ENCODE results near the gene DTD1.

DTD1 gene

GRCh38 chr20:18774207-18774606, 186.4 kb downstream of the DTD1 start:
- Histone ChIP-seq H3K4me1 (ENCODE audit: control insufficient read depth, insufficient read depth, low read length) (no peaks in the 10 kb centered on the region), H3K9me3 (ENCODE audit: control insufficient read depth, insufficient read depth, low read depth, low read length) (no peaks in the 10 kb centered on the region), H3K27ac (ENCODE audit: extremely low read depth, low read depth, low read length) (no peak overlapping the region), H3K4me3 (ENCODE audit: low read depth, low read length) (no peak overlapping the region), H3K36me3 (ENCODE audit: control insufficient read depth in 2 of 2, insufficient read depth in 1 of 2, low read length in 2 of 2) (no peaks in the 10 kb centered on the region)
- ChIA-PET POLR2A (no interaction called here), CTCF (no interaction called here)
- peak; percentile 56; the same call in 1 of the 2 replicates for TF ChIP-seq BCL6B (tag by site-specific recombination; IDR thresholded peaks at IDR 0.05)
- no peak for TF ChIP-seq ZNF664 (tag by site-specific recombination; IDR thresholded peaks at IDR 0.05)
- TF ChIP-seq ATF2 (tag by site-specific recombination; IDR thresholded peaks at IDR 0.05; ENCODE audit: low read depth) = 0 out of 2 replicates have a peak, but pooled peaks have one; percentile 17

GRCh38 chr20:18775633-18776032, 187.8 kb downstream of the DTD1 start:
- Histone ChIP-seq H3K4me3 (ENCODE audit: low read depth, low read length) (no peak overlapping the region), H3K36me3 (ENCODE audit: control insufficient read depth in 2 of 2, insufficient read depth in 1 of 2, low read length in 2 of 2) (no peaks in the 10 kb centered on the region), H3K9me3 (ENCODE audit: control insufficient read depth, insufficient read depth, low read depth, low read length) (no peaks in the 10 kb centered on the region), H3K4me1 (ENCODE audit: control insufficient read depth, insufficient read depth, low read length) (no peaks in the 10 kb centered on the region), H3K27ac (ENCODE audit: extremely low read depth, low read depth, low read length) (no peak overlapping the region)
- TF ChIP-seq ZSCAN16 (tag by site-specific recombination; IDR thresholded peaks at IDR 0.05) (no peak), ZNF558 (tag by site-specific recombination; IDR thresholded peaks at IDR 0.05) (no peak), ZXDB (tag by site-specific recombination; IDR thresholded peaks at IDR 0.05) (no peak), TRIM28 (IDR thresholded peaks at IDR 0.05; ENCODE audit: borderline replicate concordance, low read length) (no peak), YY2 (tag by site-specific recombination; IDR thresholded peaks at IDR 0.05) (no peak), MYNN (tag by site-specific recombination; IDR thresholded peaks at IDR 0.05; ENCODE audit: borderline replicate concordance) (no peak), ZNF19 (tag by site-specific recombination; IDR thresholded peaks at IDR 0.05; ENCODE audit: low read depth) (no peak), ZNF114 (tag by site-specific recombination; IDR thresholded peaks at IDR 0.05) (no peak), ZNF561 (tag by site-specific recombination; IDR thresholded peaks at IDR 0.05; ENCODE audit: borderline replicate concordance) (no peak), OVOL3 (tag by site-specific recombination; IDR thresholded peaks at IDR 0.05) (no peak), ZNF510 (tag by site-specific recombination; IDR thresholded peaks at IDR 0.05; ENCODE audit: insufficient replicate concordance) (no peak), ZBTB10 (tag by site-specific recombination; IDR thresholded peaks at IDR 0.05) (no peak), ZBTB26 (tag by site-specific recombination; optimal IDR thresholded peaks at IDR 0.05) (no peak)
- CTCF ChIA-PET = no interaction called here
- POLR2A ChIA-PET = no interaction called here

All from HEK293 (cell line).